Panc1 (cell line): ENCODE results near the gene RPS28.

ENCODE experiments used
- POLR2AphosphoS5 ChIP-seq: IDR thresholded peaks from 2 replicates; pipeline ENCODE4 v1.6.1; 2012; ENCODE audit warnings: mild to moderate bottlenecking, low read depth, low read length, moderate library complexity
- TF ChIP-seq, protein P1 (sequence below): fragments of 450-650 bp; IDR thresholded peaks from 2 replicates; pipeline ENCODE4 v1.5.1; 2017; ENCODE audit warnings: mild to moderate bottlenecking

DNA sequence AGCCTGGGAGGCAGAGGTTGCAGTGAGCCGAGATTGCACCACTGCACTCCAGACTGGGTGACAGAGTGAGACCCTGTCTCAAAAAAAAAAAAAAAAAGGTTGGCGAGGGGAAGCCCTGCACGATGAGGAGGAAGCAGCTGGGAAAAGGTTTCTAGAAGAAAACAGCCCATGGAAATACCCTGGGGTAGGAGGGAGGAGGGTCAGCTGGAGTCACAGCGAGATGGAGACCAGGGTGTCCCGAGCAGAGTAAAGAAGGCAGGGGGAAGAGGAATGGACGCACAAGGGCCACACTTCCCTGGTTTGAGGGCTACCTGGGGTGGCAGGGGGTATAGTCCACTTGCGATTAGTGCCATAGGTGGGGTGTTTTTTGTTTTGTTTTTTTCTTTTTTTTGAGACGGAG lies 15.4 kb downstream of the RPS28 start:
- TF ChIP-seq, protein P1, sequence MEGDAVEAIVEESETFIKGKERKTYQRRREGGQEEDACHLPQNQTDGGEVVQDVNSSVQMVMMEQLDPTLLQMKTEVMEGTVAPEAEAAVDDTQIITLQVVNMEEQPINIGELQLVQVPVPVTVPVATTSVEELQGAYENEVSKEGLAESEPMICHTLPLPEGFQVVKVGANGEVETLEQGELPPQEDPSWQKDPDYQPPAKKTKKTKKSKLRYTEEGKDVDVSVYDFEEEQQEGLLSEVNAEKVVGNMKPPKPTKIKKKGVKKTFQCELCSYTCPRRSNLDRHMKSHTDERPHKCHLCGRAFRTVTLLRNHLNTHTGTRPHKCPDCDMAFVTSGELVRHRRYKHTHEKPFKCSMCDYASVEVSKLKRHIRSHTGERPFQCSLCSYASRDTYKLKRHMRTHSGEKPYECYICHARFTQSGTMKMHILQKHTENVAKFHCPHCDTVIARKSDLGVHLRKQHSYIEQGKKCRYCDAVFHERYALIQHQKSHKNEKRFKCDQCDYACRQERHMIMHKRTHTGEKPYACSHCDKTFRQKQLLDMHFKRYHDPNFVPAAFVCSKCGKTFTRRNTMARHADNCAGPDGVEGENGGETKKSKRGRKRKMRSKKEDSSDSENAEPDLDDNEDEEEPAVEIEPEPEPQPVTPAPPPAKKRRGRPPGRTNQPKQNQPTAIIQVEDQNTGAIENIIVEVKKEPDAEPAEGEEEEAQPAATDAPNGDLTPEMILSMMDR: no peak
- no peak for TF ChIP-seq POLR2AphosphoS5
